ENCODE data around the gene PADI2.

Gene PADI2

DNA sequence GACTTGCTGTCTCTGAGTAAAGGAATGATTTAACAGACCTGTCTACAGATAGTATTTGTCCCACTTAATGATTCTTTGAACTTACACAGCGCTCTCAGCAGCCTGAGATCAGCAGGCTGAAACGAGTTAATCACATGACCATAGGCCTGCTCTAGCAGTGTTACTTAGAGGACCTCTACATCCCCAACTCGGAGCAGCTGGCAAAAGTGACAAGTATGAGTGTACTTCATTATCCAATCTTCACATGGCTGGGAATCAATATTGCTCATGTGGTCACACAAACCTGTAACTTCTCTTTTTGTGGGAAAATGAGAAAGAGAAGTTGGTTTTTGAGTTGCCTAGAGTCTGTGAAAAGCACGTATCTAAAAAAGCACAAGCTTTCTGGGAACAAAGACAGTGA lies 96.1 kb downstream of the PADI2 start:
- TF ChIP-seq, protein P1, sequence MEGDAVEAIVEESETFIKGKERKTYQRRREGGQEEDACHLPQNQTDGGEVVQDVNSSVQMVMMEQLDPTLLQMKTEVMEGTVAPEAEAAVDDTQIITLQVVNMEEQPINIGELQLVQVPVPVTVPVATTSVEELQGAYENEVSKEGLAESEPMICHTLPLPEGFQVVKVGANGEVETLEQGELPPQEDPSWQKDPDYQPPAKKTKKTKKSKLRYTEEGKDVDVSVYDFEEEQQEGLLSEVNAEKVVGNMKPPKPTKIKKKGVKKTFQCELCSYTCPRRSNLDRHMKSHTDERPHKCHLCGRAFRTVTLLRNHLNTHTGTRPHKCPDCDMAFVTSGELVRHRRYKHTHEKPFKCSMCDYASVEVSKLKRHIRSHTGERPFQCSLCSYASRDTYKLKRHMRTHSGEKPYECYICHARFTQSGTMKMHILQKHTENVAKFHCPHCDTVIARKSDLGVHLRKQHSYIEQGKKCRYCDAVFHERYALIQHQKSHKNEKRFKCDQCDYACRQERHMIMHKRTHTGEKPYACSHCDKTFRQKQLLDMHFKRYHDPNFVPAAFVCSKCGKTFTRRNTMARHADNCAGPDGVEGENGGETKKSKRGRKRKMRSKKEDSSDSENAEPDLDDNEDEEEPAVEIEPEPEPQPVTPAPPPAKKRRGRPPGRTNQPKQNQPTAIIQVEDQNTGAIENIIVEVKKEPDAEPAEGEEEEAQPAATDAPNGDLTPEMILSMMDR (conservative IDR thresholded peaks at IDR 0.05; ENCODE audit: low read depth, low read length): no peak
- H3K9ac ChIP-seq: no peak overlapping the region
- H3K36me3 ChIP-seq (ENCODE audit: insufficient read depth): no peaks in the 10 kb centered on the region; the same call in 1 of the 2 replicates
- H3K4me1 ChIP-seq (ENCODE audit: low read depth, poor library complexity, severe bottlenecking): peaks cover 41% of the 10 kb centered on the region
- no peak overlapping the region for H2AFZ ChIP-seq (ENCODE audit: low read depth)
- no peak overlapping the region for H3K27ac ChIP-seq
- H3K79me2 ChIP-seq (ENCODE audit: insufficient read depth, low read depth): no peaks in the 10 kb centered on the region
- no peak overlapping the region for H3K4me2 ChIP-seq
- no peak overlapping the region for H3K4me3 ChIP-seq (IDR thresholded peaks at IDR 0.05; ENCODE audit: insufficient read depth, low read depth, low read length)
- no peaks in the 10 kb centered on the region for H3K27me3 ChIP-seq (ENCODE audit: insufficient read depth, low read depth)
- H4K20me1 ChIP-seq (ENCODE audit: insufficient read depth): peaks cover 6% of the 10 kb centered on the region; the same call in 1 of the 2 replicates

DNA sequence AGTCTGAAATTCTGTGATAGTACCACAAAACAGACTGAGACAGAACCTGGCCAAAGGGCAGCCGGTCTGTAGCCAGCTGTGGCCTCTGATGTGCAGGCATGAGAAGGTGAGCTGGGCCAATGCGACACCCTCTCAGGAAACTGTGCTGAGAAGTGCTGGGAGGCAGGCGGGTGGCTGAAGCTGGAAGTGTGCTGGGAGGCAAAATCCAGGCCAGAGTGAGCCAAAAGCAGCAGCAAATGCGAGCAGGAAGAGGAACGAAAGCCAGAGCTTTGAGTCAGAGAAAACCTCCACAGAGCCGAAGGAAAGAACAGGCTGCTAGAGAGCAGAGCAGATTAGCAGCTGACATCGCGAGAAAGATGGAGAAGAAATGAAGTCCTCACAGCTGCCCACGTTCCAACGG lies 97.4 kb downstream of the PADI2 start:
- TF ChIP-seq, protein P1 (conservative IDR thresholded peaks at IDR 0.05; ENCODE audit: low read depth, low read length): no peak
- no peaks in the 10 kb centered on the region; the same call in 1 of the 2 replicates for H3K36me3 ChIP-seq (ENCODE audit: insufficient read depth)
- no peak overlapping the region for H2AFZ ChIP-seq (ENCODE audit: low read depth)
- no peaks in the 10 kb centered on the region for H3K27me3 ChIP-seq (ENCODE audit: insufficient read depth, low read depth)
- no peaks in the 10 kb centered on the region for H3K79me2 ChIP-seq (ENCODE audit: insufficient read depth, low read depth)
- peaks cover 40% of the 10 kb centered on the region for H3K4me1 ChIP-seq (ENCODE audit: low read depth, poor library complexity, severe bottlenecking)
- peaks cover 6% of the 10 kb centered on the region; the same call in 1 of the 2 replicates for H4K20me1 ChIP-seq (ENCODE audit: insufficient read depth)
- no peak overlapping the region for H3K4me3 ChIP-seq (IDR thresholded peaks at IDR 0.05; ENCODE audit: insufficient read depth, low read depth, low read length)
- H3K9ac ChIP-seq: no peak overlapping the region
- no peak overlapping the region for H3K4me2 ChIP-seq
- no peak overlapping the region for H3K27ac ChIP-seq

DNA sequence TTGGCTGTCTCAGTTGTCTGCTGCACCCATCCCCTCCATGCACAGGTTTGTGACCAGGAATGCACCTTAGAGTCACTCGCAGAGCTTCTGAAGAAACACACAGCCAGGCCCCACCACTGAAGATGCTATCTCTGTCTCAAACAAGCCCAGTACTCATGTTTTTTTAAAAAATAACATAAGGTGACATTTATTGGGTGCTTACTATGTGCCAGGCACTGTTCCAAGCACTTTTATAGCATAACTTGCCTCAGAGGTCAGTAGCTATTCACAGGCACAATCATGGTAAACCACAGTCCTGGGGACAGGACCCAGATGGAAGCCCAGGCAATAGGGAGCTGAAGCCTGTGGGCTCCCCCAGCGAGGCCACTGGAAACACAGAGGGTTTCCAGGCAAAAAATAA lies 98.7 kb downstream of the PADI2 start:
- Histone ChIP-seq H2AFZ (ENCODE audit: low read depth) (no peak overlapping the region), H3K9ac (no peak overlapping the region), H3K27me3 (ENCODE audit: insufficient read depth, low read depth) (no peaks in the 10 kb centered on the region), H3K4me2 (peak overlapping the region; percentile 66; the same call in 1 of the 2 replicates), H3K79me2 (ENCODE audit: insufficient read depth, low read depth) (no peaks in the 10 kb centered on the region), H3K36me3 (ENCODE audit: insufficient read depth) (no peaks in the 10 kb centered on the region; the same call in 1 of the 2 replicates), H3K27ac (no peak overlapping the region), H3K4me1 (ENCODE audit: low read depth, poor library complexity, severe bottlenecking) (peaks cover 40% of the 10 kb centered on the region), H3K4me3 (IDR thresholded peaks at IDR 0.05; ENCODE audit: insufficient read depth, low read depth, low read length) (no peak overlapping the region), H4K20me1 (ENCODE audit: insufficient read depth) (peaks cover 6% of the 10 kb centered on the region; the same call in 1 of the 2 replicates)
- TF ChIP-seq, protein P1 (conservative IDR thresholded peaks at IDR 0.05; ENCODE audit: low read depth, low read length): no peak

DNA sequence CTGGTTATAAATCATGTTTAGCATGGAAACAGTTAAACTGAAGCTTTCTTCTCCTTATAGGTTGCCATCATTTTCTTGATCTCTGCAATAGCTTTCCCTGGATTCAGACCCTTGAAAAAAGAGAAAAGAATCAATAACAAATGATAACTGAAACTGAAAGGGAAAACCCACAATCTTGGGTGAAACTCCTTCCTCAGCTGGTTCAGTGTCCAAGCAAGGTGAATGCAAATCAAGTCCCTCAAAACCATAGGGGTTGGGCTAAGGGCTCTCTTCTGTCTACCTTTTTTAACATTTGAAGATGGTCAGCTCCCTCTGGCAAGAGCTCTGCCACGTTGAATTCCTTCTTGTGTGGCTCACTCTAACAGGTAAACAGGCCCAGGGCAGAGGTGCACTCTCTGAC lies 100.4 kb downstream of the PADI2 start:
- Histone ChIP-seq H3K36me3 (ENCODE audit: insufficient read depth) (no peaks in the 10 kb centered on the region; the same call in 1 of the 2 replicates), H3K4me1 (ENCODE audit: low read depth, poor library complexity, severe bottlenecking) (peaks cover 53% of the 10 kb centered on the region), H3K27ac (peak overlapping the region; percentile 4; the same call in 1 of the 2 replicates), H2AFZ (ENCODE audit: low read depth) (no peak overlapping the region), H4K20me1 (ENCODE audit: insufficient read depth) (peaks cover 6% of the 10 kb centered on the region; the same call in 1 of the 2 replicates), H3K79me2 (ENCODE audit: insufficient read depth, low read depth) (no peaks in the 10 kb centered on the region), H3K9ac (no peak overlapping the region), H3K4me2 (peak overlapping the region; percentile 66), H3K27me3 (ENCODE audit: insufficient read depth, low read depth) (no peaks in the 10 kb centered on the region; the same call in 1 of the 2 replicates), H3K4me3 (IDR thresholded peaks at IDR 0.05; ENCODE audit: insufficient read depth, low read depth, low read length) (no peak overlapping the region)
- TF ChIP-seq, protein P1 (conservative IDR thresholded peaks at IDR 0.05; ENCODE audit: low read depth, low read length): no peak

Data from KMS-11 (cell line).